NCI-H82 treated with DMSO at 0.1 percent for 48 hours (cell line): ENCODE results near the gene SLC9A9.

Experiments
- DNase-seq: peaks from one replicate; lab custom pipeline; 2025; ENCODE audit not compliant: unreplicated experiment; lab: John Stamatoyannopoulos, UW

The SLC9A9 gene

GRCh38 chr3:143234526-143234925 is 613.7 kb downstream of the SLC9A9 start:
- no peak for DNase-seq

DNA sequence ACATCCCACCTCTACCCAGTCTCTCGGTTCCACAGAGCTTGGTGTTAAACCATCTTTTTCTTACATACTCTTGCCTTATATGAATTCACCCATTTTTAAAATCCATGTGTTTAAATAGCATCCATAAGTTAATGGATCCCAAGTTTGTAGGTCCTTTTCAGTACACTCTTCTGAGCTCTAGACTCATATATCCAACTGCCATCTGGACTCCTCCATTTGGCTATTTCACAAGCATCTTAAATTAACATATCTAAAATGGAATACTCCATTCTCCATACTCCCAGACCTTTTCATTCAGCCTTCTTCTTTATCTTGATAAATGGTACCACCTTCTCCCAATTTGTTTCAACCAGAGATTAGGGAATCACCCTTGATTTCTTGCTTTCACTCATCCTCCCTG is 615.3 kb downstream of the SLC9A9 start:
- DNase-seq, result no peak

DNA sequence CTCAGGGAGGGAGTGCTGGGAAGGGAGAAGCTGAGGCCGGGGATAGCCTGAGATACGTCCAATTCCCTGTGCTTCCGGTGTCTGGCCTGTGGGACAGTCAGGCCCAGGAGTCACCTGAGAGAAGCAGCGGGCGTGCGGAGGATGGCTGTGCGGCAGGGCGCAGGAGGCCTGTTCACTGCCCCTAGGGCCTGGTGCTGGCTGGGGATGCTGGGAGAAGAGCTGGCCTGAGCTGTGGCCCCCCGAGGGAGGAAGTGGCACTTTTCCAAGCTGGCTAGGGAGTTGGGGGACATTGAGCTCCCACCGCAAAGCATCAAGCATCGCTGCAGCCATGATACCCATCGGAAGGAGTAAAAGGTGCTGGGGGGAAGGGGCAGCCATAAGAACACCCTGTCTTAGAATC is 619.9 kb downstream of the SLC9A9 start:
- no peak for DNase-seq

- no peak for DNase-seq
Measured at GRCh38 chr3:143226678-143227291, 621.5 kb downstream of the SLC9A9 start.

- DNase-seq, result no peak
Measured at GRCh38 chr3:143224716-143225115, 623.6 kb downstream of the SLC9A9 start.

DNA sequence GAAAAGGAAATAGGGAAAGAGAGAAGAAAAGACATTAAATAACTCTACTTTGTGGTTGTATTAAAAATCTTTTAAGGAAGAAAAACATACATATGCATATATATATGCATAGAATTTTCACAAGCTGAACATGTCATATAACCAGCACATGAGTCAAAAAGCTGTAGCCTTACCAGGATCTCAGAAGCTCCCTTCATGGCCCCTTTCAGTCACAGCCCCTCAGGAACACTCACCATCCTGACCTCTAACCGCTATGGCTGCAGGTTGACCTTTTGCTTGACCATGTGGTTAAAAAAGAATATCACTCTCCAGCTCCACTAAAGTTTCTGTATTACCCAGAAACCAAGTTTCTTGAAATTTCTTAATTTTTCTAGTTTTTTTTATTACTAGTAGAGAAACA is 625.3 kb downstream of the SLC9A9 start:
- DNase-seq, result no peak

- no peak for DNase-seq
Measured at GRCh38 chr3:143222505-143222904, 625.8 kb downstream of the SLC9A9 start.

- no peak for DNase-seq
Measured at GRCh38 chr3:143221446-143221845, 626.8 kb downstream of the SLC9A9 start.

DNA sequence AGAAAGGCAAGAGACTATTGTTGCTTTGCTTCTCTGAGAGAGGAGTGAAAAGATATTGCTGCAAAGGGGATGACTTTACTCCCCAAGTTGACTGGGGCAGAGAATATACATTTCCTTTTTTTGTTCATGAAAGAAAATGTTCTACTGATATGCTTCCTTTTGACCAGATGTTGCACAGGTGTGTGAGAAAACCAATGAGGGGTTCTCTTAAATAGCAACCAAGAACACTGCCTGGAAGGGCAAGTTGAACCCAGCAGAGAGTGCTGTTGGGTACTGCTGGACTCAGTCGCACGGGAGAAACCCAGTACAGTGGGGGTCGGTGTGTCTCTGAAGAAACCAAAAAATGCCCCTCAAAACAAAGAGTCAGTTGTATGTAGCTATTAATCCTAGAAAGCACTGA is 627.5 kb downstream of the SLC9A9 start:
- no peak for DNase-seq

DNA sequence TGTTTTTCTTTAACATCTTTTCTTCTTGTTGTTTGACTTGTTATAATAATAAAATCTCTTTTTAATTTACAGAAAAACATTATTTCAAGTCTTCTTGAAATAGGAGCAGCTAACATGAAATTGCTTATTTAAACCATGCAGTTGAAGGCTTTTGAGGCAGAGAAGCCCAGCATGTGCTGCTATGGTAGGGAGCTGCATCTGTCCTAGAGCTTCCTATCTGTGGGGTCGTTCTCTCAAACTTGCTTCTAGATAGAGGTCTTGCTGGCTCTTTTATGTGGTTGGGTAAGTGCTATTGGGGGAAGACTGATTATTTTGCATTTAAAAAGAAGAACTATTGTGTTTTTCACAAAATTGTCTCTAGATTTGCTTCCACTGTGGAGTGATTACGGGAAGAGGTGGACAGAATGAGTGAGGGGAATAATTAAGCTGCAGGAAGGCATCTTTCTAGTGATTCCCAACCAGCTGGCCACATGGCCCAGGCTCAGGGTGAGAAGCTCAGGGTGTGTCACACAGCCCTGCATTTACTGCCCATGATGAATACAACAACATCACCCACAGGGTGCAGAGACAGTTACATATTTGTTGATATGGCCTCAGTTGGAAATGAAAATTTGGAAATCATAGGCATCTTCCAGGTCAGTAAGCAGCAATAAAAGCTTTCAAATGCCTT is 630.0 kb downstream of the SLC9A9 start:
- DNase-seq, result no peak

DNA sequence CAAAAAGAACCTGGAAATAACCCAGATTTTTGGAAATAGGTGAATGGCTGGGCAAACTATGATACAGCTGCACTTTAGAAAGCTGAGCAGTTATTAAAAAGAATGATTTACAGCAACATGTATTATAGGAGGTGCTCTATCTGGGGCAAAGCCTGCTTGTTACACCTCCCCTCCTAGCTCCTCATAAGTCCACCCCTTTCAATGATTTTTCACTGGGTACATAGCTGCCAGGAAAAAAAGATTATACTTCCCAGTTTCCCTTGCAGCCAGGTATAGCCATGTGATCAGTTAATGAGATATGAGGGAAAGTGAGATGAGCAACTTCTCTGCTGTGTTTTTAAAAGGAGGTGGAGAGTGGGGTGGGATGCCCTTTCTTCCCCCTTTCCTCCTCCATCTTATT is 631.0 kb downstream of the SLC9A9 start:
- no peak for DNase-seq

- no peak for DNase-seq
Measured at GRCh38 chr3:143216709-143217182, 631.5 kb downstream of the SLC9A9 start.
